ENCODE measurements around the gene BACE1-AS. TPM values are rescaled to one million over a fixed set of nuclear protein-coding genes. Genes with fewer than 3 reads are reported as not detected.

BACE1-AS gene
- total RNA-seq, 1 donor from 2014 or later: 17.6 TPM

GRCh38 chr11:117305145-117305544 lies 14.0 kb downstream of the BACE1-AS start:
- H3K36me3 Mint-ChIP-seq (ENCODE audit: low read depth): no peaks in the 10 kb centered on the region
- H3K9me3 Mint-ChIP-seq: no peaks in the 10 kb centered on the region
- no peak overlapping the region for H3K4me3 Mint-ChIP-seq
- H3K4me1 Mint-ChIP-seq: peaks cover 19% of the 10 kb centered on the region
- no peak overlapping the region for H3K27ac Mint-ChIP-seq (ENCODE audit: unreplicated experiment)
- no peaks in the 10 kb centered on the region for H3K27me3 Mint-ChIP-seq (ENCODE audit: low read depth)
- DNase-seq (ENCODE audit: low read depth, low spot score): no peak
- no peak for TF ChIP-seq CTCF (conservative IDR thresholded peaks at IDR 0.05)

- no peak for DNase-seq (ENCODE audit: low read depth, low spot score)
- Mint-ChIP-seq H3K27ac (ENCODE audit: unreplicated experiment) (no peak overlapping the region), H3K36me3 (ENCODE audit: low read depth) (no peaks in the 10 kb centered on the region), H3K4me3 (no peak overlapping the region), H3K27me3 (ENCODE audit: low read depth) (no peaks in the 10 kb centered on the region), H3K9me3 (no peaks in the 10 kb centered on the region), H3K4me1 (peaks cover 16% of the 10 kb centered on the region)
- TF ChIP-seq CTCF (conservative IDR thresholded peaks at IDR 0.05): no peak
Measured at GRCh38 chr11:117309310-117309709, 18.2 kb downstream of the BACE1-AS start.

GRCh38 chr11:117313091-117313490 lies 21.9 kb downstream of the BACE1-AS start:
- H3K27me3 Mint-ChIP-seq (ENCODE audit: low read depth): no peaks in the 10 kb centered on the region
- no peak overlapping the region for H3K27ac Mint-ChIP-seq (ENCODE audit: unreplicated experiment)

GRCh38 chr11:117313828-117314768 lies 23.0 kb downstream of the BACE1-AS start:
- no peaks in the 10 kb centered on the region for H3K27me3 Mint-ChIP-seq (ENCODE audit: low read depth)
- DNase-seq (ENCODE audit: low read depth, low spot score): no peak
- H3K27ac Mint-ChIP-seq (ENCODE audit: unreplicated experiment): no peak overlapping the region
- H3K9me3 Mint-ChIP-seq: no peaks in the 10 kb centered on the region
- peaks cover 28% of the 10 kb centered on the region for H3K4me1 Mint-ChIP-seq
- no peak for TF ChIP-seq CTCF (conservative IDR thresholded peaks at IDR 0.05)
- no peaks in the 10 kb centered on the region for H3K36me3 Mint-ChIP-seq (ENCODE audit: low read depth)
- H3K4me3 Mint-ChIP-seq: peak overlapping the region; percentile 88

More at GRCh38 chr11:117313091-117313490, 21.9 kb downstream of the BACE1-AS start:
- no peak for TF ChIP-seq CTCF (conservative IDR thresholded peaks at IDR 0.05)
- peaks cover 28% of the 10 kb centered on the region for H3K4me1 Mint-ChIP-seq
- H3K36me3 Mint-ChIP-seq (ENCODE audit: low read depth): no peaks in the 10 kb centered on the region
- no peaks in the 10 kb centered on the region for H3K9me3 Mint-ChIP-seq
- peak overlapping the region; percentile 81 for H3K4me3 Mint-ChIP-seq
- no peak for DNase-seq (ENCODE audit: low read depth, low spot score)

GRCh38 chr11:117314840-117315239 lies 23.7 kb downstream of the BACE1-AS start:
- H3K27me3 Mint-ChIP-seq (ENCODE audit: low read depth): no peaks in the 10 kb centered on the region
- H3K9me3 Mint-ChIP-seq: no peaks in the 10 kb centered on the region
- no peak for TF ChIP-seq CTCF (conservative IDR thresholded peaks at IDR 0.05)
- DNase-seq (ENCODE audit: low read depth, low spot score): no peak
- peaks cover 28% of the 10 kb centered on the region for H3K4me1 Mint-ChIP-seq
- H3K27ac Mint-ChIP-seq (ENCODE audit: unreplicated experiment): no peak overlapping the region
- H3K4me3 Mint-ChIP-seq: peak overlapping the region; percentile 88
- H3K36me3 Mint-ChIP-seq (ENCODE audit: low read depth): no peaks in the 10 kb centered on the region
